Stimulated activated naive CD4-positive, alpha-beta T cell treated with Interleukin-2 at 50 U/mL for 16 hours (primary cell): ENCODE data around the gene RNF113B.

Experiments used
- DNase-seq: peaks from one replicate; lab custom pipeline; 2025; lab: John Stamatoyannopoulos, UW

Gene RNF113B

DNA sequence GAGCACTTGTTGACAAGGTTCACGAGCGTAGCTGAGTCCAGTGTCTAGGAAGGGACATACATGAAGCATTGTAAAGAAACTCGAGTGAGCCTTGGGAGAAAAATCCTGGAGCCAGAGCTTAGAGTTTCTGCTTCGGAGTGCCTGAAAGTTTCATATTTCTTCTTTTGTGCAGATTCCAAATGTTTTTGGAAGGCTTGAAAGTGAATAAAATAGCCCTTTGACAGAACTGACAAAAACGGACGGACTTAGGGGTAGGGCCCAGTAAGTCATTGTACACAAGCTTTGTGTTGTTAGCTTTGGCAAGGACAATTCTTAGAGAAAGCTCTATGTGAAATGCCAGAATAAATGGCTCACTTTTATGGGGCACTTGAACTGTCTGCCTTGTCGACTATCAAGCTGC, 2.8 kb downstream of the RNF113B start:
- DNase-seq, result no peak

DNA sequence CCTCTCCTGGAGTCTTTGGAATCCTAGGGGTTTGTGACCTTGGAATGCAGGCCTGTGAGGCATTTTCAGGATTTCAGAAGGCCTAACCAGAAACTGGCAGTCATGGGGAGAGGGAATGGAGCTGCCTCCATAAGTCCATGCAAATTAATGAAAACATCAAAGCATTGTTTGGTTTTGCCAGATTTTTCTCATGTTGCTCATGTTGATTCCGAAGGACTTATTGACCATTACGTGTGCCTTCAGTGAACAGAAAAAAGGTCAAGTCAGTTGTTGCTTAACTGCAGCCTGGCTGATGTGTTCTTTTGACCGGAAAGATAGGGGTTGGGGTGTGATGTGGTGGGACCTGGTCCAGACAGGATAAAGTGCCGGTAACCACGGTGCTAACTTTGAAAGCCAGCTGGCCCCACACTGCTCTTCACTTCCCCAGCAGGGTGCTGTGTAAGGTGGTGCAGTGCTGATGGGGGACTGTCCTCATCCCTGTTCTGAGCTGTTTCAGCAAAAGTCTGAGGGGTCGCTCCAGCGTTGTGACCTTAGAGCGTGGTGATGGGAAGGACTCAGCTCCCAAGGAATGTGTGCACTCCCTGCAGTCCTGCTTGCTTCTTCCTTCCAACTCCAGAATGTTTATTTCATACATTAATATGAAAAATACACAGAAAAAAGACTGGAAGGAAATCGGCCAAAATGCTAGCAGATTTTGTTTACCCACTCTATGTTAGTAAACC, 3.5 kb downstream of the RNF113B start:
- no peak for DNase-seq

DNA sequence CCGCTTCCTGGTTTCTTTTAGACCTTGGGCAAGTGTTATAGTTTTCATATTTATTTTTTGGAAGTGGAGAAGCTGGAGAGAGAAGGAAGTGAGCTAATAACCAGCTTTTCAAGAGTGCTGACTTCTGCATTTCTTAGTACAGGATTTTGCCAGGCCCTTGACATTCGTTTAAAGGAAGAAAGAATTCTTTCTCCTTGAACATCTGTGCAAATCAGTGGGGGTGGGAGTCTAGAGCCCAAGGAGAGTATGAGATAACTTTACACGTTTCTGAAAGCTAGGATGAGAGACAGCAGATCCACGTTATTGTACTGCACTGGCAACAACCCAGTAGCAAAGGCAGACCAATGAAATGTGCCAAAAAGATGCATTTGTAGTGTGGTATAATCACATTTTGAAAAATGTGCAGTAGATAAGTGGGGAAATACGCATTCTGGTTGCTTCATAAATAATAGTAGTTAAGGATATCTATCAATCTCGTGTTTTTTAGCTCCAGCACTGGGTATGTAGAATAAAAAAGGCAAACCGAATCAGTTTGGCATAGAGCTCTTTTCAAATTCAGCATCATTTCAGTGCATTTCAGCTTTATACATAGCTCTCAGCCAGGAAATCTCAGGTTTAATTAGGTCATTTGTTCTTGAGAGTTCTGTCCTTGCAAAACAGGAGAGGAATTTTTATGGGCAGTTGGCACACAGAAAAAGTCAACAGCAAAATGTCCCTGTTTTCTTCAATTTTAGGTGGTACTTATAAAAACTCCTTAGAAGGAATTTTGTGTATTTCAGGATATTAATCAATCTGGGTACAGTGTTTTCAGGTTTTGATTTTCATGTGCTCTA, 4.3 kb downstream of the RNF113B start:
- DNase-seq, result no peak

DNA sequence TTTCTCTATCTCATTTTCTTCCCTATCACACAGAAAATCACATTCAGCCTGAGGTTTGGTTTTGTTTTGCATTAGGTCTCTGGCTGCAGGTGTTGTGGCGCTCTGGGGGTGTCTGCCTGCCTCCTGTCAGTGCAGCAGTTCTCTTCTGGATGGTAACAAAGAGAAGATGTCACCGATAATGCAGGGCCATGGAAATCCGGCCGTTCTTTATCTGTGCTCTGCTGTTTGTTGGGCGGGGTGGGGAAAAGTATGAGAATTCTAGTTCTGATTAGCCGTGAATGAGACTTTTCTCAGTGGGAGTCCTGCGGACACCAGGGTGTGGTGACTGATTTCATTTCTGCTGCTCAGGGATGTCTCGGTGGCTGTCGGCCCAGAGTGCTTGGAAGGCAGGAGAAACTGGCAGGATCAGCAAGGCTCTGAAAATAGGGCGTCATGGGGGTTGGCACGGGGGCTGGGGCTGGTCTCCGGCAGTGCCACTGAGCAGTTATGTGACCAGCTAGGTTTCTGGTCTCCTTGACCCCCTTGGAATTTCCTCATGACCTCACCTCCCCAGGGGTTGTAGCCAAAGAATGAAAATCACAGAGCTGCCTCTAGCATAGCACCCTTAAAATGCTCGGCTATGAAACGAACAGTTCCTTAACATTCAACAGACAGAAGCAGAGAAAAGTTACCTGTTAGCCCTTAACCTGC, 5.0 kb downstream of the RNF113B start:
- DNase-seq, result no peak

DNA sequence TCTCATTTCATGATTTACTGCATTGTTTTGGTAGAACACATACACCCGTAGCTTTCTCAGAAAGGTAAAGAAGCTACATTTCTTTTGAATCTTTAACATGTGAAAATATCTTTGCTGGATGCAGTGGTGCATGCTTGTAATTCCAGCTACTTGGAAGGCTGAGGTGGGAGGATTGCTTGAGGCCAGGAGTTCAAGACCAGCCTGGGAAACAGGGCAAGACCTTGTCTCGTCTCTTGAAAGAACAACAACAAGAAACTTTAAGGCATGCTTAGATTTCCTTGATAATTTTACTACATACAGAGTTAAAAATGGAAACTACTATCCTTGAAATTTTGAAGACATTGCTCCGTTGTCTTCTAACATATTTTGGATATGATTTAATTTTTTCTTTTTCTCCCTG, 7.7 kb downstream of the RNF113B start:
- no peak for DNase-seq

DNA sequence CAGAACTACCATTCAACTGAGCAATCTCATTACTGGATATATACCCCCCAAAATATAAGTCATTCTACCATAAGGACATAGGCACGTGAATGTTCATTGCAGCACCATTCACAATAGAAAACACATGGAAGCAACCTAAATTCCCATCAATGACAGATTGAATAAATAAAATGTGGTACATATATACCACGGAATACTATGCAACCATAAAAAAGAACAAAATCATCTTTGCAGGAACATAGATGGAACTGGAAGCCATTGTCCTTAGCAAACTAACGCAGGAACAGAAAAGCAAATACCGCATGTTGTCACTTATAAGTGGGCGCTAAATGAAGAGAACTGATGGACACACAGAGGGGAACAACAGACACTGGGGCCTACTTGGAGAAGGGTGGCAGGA, 14.1 kb downstream of the RNF113B start:
- no peak for DNase-seq

DNA sequence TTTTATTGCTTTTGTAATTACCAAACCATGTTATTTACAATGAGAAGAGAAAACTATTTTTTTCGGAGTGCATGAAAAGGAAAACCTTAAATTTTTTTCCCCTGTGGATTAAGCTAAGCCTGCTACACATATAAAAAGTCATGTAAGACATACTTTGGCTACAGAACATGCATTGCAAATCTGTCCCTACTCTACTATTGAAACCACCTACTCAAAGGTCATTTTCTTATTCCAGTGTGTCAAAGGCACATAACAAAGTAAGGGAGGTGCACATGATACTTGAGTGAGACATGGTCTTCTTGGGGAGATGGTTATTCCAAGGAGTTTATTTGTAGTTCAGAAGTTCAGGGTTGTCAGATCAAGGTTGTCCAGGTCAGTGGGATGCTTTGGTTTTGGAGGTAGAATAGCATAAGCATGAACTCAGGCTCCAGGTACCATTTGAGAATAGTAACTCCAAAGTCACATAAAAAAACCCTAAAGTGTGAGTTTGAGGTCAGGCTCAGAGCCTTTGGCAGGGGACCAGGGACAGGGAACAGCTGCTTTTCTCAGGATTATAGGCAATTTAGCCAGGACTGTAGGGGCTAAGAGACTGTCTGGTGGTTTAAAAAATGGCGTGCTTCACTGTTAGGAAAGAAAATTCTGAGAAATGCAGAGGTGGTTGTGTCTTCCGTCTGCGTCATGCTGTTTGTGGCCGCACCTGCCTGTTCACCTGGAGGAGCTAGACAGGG, 18.7 kb downstream of the RNF113B start:
- no peak for DNase-seq

DNA sequence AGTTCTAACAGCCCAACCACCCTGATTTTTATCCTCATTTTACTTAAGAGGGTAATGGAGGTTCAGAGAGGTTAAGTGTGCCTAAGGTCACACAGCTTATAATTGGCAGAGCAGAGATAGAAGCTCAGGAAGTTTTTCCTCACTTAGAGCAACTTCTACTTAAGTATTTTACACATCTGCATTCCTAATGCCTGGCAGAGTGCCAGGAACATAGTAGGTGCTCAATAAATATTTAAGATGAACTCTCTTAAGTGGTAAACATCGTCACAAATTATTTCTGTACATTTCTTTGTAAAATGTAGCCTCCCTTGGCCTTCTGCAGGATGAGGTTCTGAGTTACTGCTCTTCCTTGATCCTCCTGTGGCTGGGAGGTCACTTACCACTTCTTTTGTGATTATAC, 19.5 kb downstream of the RNF113B start:
- no peak for DNase-seq

DNA sequence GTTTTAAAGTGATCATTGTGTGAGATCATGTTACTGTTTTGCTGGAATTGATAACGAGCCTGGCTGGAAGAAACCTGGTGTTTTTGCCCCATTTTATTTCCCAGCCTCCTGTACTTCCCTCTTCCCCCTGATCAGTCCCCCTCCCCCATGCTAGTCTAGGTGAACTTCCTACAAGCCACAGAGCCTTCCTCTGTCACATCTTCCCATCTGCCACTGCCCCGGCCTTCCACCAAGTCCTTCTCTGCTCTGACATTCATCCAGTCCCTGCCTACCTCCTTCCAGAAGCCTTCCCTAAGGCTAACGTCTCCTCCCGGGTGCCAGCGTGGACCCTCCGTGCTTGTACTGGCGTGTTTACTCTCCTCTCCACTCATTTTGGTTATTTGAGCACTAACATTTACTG, 19.9 kb downstream of the RNF113B start:
- DNase-seq, result no peak

DNA sequence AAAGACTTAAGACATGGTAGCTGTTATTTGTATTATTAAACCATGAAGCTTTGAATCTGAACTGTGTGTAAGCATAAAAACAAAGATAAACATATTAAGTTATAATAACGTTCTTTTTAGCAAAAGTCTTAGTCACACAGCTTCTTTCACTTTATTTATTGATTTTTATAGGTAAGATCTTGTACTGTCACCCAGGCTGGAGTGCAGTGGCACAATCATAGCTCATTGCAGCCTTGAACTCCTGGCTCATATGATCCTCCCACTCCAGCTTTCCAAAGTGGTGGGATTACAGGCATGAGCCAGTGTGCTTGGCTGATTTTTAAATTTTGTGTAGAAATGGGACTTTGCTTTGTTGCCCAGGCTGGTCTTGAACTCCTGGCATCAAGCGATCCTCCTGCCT, 20.8 kb downstream of the RNF113B start:
- no peak for DNase-seq

DNA sequence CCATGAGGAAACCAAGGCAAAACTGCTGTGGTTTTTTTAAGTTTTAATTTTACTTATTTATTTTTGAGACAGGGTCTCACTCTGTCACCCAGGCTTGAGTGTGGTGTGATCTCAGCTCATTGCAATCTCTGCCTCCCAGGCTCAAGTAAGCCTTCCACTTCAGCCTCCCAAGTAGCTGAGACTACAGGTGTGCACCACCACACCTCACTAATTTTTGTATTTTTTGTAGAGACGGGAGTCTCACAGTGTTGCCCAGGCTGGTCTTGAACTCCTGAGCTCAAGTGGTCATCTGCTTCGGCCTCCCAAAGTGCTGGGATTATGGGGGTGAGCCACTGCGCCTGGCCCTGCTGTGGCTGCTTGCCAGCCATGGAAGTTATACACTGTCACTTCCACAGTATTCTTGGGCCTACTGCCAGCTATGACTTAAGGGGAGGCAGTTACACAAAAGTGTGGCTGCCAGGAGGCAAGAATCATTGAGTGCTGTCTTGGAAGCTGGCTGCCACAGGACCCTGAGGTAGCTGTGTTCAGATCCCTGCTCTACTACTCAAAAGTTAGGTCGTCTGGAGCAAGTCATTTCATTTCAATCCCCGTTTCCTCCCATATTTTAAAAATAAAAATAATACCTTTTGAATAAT, 21.5 kb downstream of the RNF113B start:
- no peak for DNase-seq

DNA sequence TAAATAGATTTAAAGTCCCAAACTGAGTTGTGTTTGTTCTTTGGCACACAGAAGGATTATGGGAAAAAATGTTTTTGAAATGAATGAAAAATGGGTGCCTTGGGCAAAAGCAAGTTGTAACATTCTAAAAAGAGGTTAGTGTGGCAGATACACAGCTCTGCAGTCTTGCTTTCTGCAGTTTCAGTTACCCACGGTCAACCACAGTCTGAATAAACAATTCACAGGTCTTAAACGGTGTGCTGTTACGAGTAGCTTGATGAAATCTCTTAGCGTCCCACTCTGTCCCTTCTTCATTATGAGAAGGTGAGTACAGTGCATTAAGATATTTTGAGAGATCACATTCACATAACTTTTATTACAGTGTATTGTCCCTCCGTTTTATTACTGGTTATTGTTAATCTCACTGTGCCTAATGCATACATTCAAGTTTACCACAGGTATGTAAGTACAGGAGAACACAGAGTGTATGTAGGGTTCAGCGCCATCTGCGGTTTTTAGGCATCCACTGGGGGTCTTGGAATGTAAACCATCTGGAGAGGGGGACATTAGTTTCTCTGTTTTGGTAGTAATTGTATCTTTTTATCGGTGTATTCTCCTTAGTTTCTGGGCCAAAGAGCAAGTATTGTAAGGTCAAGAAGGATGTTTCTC, 26.1 kb downstream of the RNF113B start:
- DNase-seq, result no peak

DNA sequence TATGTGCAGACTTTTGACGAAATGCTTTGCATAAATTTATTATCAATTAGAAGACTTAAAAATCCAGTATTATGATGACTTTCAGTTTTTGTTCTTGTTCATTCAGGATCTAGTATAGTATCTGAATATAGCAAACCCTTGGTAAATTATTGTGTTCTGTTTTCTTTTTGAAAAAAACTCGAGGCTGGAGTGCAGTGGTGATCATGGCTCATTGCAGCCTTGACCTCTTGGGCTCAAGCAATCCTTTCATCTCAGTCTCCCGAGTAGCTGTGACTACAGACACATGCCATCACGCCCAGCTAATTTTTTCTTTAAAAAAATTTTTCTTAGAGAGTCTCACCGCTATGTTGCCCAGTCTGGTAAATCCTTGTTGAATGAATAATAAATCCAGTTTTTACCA, 29.5 kb downstream of the RNF113B start:
- no peak for DNase-seq

DNA sequence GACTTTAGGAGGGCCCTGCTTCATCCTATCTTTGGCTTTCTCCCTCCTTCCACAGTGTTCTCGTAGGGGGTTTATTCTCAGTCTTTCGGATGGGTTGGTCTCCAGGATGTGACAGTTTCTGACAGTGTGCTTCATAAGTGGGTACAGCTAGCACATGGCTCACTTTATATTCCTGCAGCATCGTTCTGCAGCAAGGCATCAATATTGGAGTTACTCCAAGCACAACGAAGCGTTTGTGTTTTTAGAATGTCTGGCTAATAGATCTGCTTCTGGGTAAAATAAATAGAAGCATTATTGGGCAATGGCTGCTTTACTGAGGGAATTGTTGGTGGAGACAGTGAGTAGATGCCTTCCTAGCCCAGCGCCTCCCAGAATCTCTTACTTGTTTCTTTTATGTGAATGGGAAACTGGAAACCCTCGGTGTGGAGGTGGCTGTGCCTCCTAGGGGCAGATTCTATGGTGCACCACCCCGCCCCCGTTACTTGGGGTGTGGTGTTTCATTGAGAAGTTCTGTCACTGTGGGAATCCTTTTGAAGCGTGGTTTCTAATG, 32.2 kb downstream of the RNF113B start:
- no peak for DNase-seq

DNA sequence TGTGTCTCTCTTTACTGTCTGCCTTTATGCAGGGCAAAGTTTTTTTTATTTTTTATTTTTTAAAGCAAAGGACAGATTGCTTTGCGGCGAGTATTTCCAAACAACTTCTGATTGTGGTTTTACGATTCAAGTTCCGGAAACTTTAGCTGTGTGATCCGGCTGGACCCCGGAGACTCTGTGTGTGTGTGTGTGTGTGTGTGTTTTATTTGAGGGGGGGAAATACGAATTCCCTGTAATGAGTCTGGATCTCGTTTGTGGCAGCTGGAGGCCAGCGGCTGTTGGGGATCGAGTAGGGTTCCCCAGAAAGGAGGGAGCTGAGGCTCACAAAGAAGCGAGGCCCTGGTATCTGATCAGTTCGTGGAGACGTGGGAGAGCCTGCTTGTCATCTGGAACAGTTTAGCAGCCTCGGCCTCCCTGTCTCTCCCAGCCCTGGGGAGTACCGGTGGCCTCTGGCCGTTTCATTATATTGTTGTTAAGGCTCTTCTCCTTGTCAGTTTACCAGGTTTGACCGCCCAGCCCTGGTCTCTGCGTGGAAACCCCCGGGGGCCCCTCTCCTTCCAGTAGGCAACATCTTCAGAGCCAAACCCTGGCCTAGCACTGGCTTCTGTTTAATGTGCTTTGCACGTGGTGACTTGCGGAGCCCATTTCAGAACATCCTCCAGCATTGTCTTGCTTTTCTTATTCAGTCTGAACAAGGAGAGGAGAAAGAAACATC, 32.9 kb downstream of the RNF113B start:
- no peak for DNase-seq

DNA sequence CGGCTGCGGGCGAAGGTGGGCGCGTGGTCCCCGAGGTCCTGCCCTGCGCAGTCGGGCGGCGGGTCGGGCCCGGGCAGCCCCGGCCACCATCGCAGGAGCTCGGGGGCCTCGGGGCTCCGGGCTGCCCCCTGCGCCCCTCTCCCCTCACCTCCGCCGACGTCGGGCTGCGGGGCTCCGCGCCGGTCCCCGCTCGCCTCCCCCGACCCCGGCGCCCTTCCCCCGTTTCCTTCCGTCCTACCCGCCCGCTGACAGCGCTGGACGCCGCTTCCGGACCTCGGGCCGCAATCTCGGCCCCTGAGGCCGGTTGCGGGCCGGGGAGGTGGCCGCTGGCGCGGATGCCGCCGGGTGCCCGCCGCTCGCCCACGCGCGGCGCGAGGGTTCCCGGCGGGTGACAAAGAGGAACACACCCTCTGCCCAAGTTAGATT, 33.5 kb downstream of the RNF113B start:
- no peak for DNase-seq

DNA sequence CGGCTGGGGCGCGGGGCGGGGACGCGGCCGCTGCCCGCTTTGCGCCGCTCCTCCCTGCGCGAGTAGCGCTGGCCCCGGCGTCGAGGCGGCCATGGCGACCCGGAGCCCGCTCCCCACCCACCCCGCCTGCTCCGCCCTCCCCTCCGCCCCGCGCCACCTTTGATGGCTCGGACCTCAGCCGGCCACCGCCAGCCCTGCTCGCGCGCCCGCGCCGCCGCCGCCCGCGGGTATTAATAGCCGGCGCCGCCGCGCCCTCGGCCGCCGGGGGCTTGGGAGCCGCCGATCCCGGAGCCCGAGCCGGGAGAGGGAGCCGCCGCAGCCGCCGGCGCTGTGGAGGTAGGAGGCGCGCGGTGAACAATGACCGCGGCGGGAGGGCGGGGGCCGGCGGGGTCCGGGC, 33.9 kb downstream of the RNF113B start:
- no peak for DNase-seq

DNA sequence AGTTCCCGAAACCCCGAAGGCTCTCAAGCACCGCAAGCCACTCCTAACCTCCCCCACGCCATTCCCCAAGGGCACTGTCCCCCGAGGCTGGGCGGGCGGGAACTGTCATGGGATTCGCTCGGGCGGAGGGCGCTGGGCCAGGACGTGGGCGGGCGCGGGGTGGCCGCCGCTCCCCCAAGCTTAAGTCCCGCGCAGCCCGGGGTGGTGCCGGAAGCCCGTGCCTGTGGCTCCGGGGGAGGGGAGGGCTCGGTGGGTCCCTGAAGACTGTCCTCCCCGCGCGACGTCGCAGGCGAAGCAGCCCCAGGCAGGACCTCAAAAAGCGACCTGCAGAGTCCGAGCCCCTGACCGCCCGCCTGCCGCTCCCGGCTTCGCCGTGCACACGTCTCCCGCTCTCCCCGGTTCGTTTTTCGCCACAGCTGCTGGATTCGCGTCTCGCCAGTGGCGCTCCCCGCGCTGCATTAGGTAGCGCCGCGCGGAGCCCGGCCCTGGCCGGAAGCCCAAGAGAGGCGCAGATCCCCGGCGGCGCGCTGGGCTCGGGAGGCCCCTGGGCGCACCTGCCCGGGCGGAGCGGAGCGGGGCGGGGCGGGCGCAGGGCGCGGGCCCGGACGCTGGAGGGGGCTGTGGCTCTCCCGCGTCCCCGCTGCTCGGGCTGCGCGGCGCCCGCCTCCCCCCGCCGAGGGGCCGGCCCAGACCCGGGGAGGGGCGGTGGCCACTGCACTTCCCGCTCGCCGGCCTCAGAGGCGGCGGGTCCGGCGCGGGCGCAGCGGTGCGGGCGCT, 34.5 kb downstream of the RNF113B start, which contains the start of gene FARP1:
TSS of gene FARP1 (plus strand) at position 715 of the 777 bp plus-strand sequence. CDS start 70,149 bp downstream, outside the sequence.
- no peak for DNase-seq
